ENCODE measurements around the gene KRTAP9-4.

DNA sequence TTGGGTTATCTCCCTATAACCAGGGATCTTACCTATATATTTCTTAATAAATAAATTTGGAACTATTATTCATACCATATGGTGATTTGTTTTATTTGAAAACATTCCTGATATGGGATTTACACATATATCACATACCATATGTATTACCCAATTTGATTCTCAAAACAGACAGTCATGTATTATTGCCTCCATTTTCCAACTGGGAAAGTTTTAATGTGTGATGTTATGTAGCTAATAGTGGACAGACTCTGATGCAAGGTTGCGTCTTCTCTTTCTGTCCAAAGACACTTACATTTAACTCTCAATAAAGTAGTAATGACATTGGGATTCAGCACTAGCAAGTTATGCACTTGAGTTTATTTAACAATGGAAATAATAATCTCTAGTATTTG lies 6.8 kb downstream of the KRTAP9-4 start:
- TF ChIP-seq, protein P1, sequence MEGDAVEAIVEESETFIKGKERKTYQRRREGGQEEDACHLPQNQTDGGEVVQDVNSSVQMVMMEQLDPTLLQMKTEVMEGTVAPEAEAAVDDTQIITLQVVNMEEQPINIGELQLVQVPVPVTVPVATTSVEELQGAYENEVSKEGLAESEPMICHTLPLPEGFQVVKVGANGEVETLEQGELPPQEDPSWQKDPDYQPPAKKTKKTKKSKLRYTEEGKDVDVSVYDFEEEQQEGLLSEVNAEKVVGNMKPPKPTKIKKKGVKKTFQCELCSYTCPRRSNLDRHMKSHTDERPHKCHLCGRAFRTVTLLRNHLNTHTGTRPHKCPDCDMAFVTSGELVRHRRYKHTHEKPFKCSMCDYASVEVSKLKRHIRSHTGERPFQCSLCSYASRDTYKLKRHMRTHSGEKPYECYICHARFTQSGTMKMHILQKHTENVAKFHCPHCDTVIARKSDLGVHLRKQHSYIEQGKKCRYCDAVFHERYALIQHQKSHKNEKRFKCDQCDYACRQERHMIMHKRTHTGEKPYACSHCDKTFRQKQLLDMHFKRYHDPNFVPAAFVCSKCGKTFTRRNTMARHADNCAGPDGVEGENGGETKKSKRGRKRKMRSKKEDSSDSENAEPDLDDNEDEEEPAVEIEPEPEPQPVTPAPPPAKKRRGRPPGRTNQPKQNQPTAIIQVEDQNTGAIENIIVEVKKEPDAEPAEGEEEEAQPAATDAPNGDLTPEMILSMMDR (IDR thresholded peaks at IDR 0.05; ENCODE audit: insufficient read depth, low read length, poor library complexity, severe bottlenecking), result no peak
- no peak for TF ChIP-seq EZH2phosphoT487 (conservative IDR thresholded peaks at IDR 0.05; ENCODE audit: low read length)

Measured in SU-DHL-6 (cell line).